Measurements from ENCODE around the gene ERC2. TPM values are rescaled to one million over a fixed set of nuclear protein-coding genes. Genes with fewer than 3 reads are reported as not detected.
A peak's percentile ranks its signal among the peaks of the same experiment; 100 is the strongest.

Gene ERC2
- total RNA-seq, 1 donor, result 0.36 TPM

DNA sequence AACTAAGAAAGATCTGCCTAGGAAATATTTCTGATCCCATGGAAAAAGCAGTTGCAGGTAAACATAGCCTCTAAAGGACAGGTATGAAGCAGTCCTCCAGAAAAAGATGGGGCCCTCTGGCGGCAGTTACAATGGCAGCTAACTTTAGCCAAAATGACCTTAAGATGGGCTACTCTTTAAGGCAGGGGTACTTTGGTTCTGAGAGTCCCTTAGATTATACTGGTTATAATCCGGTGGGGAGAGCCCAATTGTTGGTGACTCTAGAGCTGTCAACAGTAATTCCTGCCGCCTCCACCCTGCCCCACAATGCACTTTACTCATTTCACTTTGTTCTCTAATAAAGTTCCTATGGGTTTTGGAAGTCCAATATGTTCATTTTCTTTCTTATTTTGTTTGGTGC lies 568.4 kb downstream of the ERC2 start:
- Histone ChIP-seq H3K4me2 (ENCODE audit: insufficient read depth, low read length) (no peak overlapping the region), H3K36me3 (ENCODE audit: insufficient read depth, low read length) (no peaks in the 10 kb centered on the region), H3K4me1 (ENCODE audit: insufficient read depth, low read length) (no peaks in the 10 kb centered on the region), H3K27ac (ENCODE audit: low read depth, low read length) (no peak overlapping the region), H3K4me3 (ENCODE audit: insufficient read depth, low read length) (no peak overlapping the region), H3K27me3 (ENCODE audit: insufficient read depth, low read length) (peaks cover under 1% of the 10 kb centered on the region), H4K20me1 (ENCODE audit: insufficient read depth, low read length) (no peaks in the 10 kb centered on the region), H3K9me3 (ENCODE audit: low read depth, low read length) (no peaks in the 10 kb centered on the region), H3K79me2 (ENCODE audit: insufficient read depth, low read length) (no peaks in the 10 kb centered on the region), H2AFZ (ENCODE audit: low read length) (no peak overlapping the region)
- DNase-seq (ENCODE audit: insufficient read length, low spot score, missing footprints), result no peak
- TF ChIP-seq, protein P1, sequence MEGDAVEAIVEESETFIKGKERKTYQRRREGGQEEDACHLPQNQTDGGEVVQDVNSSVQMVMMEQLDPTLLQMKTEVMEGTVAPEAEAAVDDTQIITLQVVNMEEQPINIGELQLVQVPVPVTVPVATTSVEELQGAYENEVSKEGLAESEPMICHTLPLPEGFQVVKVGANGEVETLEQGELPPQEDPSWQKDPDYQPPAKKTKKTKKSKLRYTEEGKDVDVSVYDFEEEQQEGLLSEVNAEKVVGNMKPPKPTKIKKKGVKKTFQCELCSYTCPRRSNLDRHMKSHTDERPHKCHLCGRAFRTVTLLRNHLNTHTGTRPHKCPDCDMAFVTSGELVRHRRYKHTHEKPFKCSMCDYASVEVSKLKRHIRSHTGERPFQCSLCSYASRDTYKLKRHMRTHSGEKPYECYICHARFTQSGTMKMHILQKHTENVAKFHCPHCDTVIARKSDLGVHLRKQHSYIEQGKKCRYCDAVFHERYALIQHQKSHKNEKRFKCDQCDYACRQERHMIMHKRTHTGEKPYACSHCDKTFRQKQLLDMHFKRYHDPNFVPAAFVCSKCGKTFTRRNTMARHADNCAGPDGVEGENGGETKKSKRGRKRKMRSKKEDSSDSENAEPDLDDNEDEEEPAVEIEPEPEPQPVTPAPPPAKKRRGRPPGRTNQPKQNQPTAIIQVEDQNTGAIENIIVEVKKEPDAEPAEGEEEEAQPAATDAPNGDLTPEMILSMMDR (IDR thresholded peaks at IDR 0.05; ENCODE audit: extremely low read depth, low read depth, low read length), result no peak

GRCh38 chr3:55897573-55898224 lies 570.6 kb downstream of the ERC2 start:
- Histone ChIP-seq H3K4me3 (ENCODE audit: insufficient read depth, low read length) (no peak overlapping the region), H3K79me2 (ENCODE audit: insufficient read depth, low read length) (no peaks in the 10 kb centered on the region), H3K36me3 (ENCODE audit: insufficient read depth, low read length) (no peaks in the 10 kb centered on the region), H3K4me2 (ENCODE audit: insufficient read depth, low read length) (no peak overlapping the region), H2AFZ (ENCODE audit: low read length) (no peak overlapping the region), H3K9me3 (ENCODE audit: low read depth, low read length) (no peaks in the 10 kb centered on the region), H3K4me1 (ENCODE audit: insufficient read depth, low read length) (peaks cover 7% of the 10 kb centered on the region), H3K27me3 (ENCODE audit: insufficient read depth, low read length) (peaks cover 4% of the 10 kb centered on the region), H3K27ac (ENCODE audit: low read depth, low read length) (no peak overlapping the region), H4K20me1 (ENCODE audit: insufficient read depth, low read length) (no peaks in the 10 kb centered on the region)
- no peak for DNase-seq (ENCODE audit: insufficient read length, low spot score, missing footprints)
- TF ChIP-seq, protein P1 (IDR thresholded peaks at IDR 0.05; ENCODE audit: extremely low read depth, low read depth, low read length), result peak; percentile 19

- TF ChIP-seq, protein P1 (IDR thresholded peaks at IDR 0.05; ENCODE audit: extremely low read depth, low read depth, low read length), result no peak
- Histone ChIP-seq H4K20me1 (ENCODE audit: insufficient read depth, low read length) (no peaks in the 10 kb centered on the region), H3K27ac (ENCODE audit: low read depth, low read length) (no peak overlapping the region), H3K79me2 (ENCODE audit: insufficient read depth, low read length) (no peaks in the 10 kb centered on the region), H3K9me3 (ENCODE audit: low read depth, low read length) (no peaks in the 10 kb centered on the region), H3K27me3 (ENCODE audit: insufficient read depth, low read length) (peaks cover 4% of the 10 kb centered on the region), H3K4me1 (ENCODE audit: insufficient read depth, low read length) (peaks cover 14% of the 10 kb centered on the region), H2AFZ (ENCODE audit: low read length) (no peak overlapping the region), H3K4me3 (ENCODE audit: insufficient read depth, low read length) (no peak overlapping the region), H3K36me3 (ENCODE audit: insufficient read depth, low read length) (no peaks in the 10 kb centered on the region), H3K4me2 (ENCODE audit: insufficient read depth, low read length) (no peak overlapping the region)
- peak; percentile 21 for DNase-seq (ENCODE audit: insufficient read length, low spot score, missing footprints)
These were observed 572.2 kb downstream of the ERC2 start for GRCh38 chr3:55895897-55896566.

DNA sequence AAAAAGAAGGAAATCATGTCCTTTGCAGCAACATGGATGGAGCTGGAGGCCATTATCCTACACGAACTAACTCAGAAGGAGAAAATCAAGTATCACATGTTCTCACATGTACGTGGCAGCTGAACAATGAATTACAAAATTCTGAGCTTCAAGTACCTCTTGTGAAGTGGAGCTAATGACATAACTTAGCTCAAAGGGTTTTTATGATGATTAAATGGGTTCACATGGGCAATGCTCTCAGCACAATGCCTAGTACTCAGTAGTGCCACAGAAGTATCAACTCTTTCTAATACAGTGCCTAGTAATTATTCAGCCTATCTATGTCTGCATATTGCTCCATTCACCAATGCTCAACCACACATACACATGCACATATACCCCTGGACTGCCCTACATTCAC lies 573.7 kb downstream of the ERC2 start:
- Histone ChIP-seq H4K20me1 (ENCODE audit: insufficient read depth, low read length) (no peaks in the 10 kb centered on the region), H3K4me2 (ENCODE audit: insufficient read depth, low read length) (no peak overlapping the region), H3K4me3 (ENCODE audit: insufficient read depth, low read length) (no peak overlapping the region), H3K4me1 (ENCODE audit: insufficient read depth, low read length) (peaks cover 14% of the 10 kb centered on the region), H3K9me3 (ENCODE audit: low read depth, low read length) (no peaks in the 10 kb centered on the region), H3K79me2 (ENCODE audit: insufficient read depth, low read length) (no peaks in the 10 kb centered on the region), H3K36me3 (ENCODE audit: insufficient read depth, low read length) (no peaks in the 10 kb centered on the region), H3K27ac (ENCODE audit: low read depth, low read length) (no peak overlapping the region), H2AFZ (ENCODE audit: low read length) (no peak overlapping the region), H3K27me3 (ENCODE audit: insufficient read depth, low read length) (peaks cover 4% of the 10 kb centered on the region)
- TF ChIP-seq, protein P1 (IDR thresholded peaks at IDR 0.05; ENCODE audit: extremely low read depth, low read depth, low read length), result no peak
- no peak for DNase-seq (ENCODE audit: insufficient read length, low spot score, missing footprints)

Measured in osteoblast (primary cell).